Activated CD4-positive, CD25-positive, alpha-beta regulatory T cell treated with anti-CD3 and anti-CD28 coated beads, Interleukin-2, amount 50 U/mL, for 24 hours (primary cell): ENCODE measurements around the gene AKR1B1.

ENCODE experiments used
- ATAC-seq, 2 donors: fragments of 150-1000 bp; cut with Tn5 transposase; one replicate each; pipeline ENCODE4 v1.10.0; 2021; ENCODE audit warnings: mild to moderate bottlenecking in 1 of 2, moderate library complexity in 1 of 2

The AKR1B1 gene

GRCh38 chr7:134407311-134407710 lies 51.6 kb downstream of the AKR1B1 start:
- no peak for ATAC-seq

- no peak for ATAC-seq
These were observed 52.5 kb downstream of the AKR1B1 start for GRCh38 chr7:134406431-134406830.

GRCh38 chr7:134405299-134405698 lies 53.6 kb downstream of the AKR1B1 start:
- ATAC-seq = no peak

GRCh38 chr7:134403062-134403461 lies 55.8 kb downstream of the AKR1B1 start:
- no peak for ATAC-seq

- no peak for ATAC-seq
These were observed 58.0 kb downstream of the AKR1B1 start for GRCh38 chr7:134400859-134401258.

- no peak for ATAC-seq
These were observed 62.9 kb downstream of the AKR1B1 start for GRCh38 chr7:134396031-134396430.

- no peak for ATAC-seq
These were observed 63.3 kb downstream of the AKR1B1 start for GRCh38 chr7:134395604-134396003.

- ATAC-seq = no peak
These were observed 64.8 kb downstream of the AKR1B1 start for GRCh38 chr7:134394056-134394455.
